MG63 (cell line): ENCODE measurements around the gene HARS2. TPM values are rescaled to one million over a fixed set of nuclear protein-coding genes. Genes with fewer than 3 reads are reported as not detected.
"Not testable (repeated sequence)": the region's sequence is repeated elsewhere in the genome, so short reads cannot be mapped to it uniquely, and the experiment has no call there.

Experiments used
- DNase-seq: peaks from one replicate; pipeline ENCODE4 v3.0.0-alpha.2; 2020
- H3K27me3 ChIP-seq: fragments of 250-450 bp; sonication (Bioruptor Pico); 2 replicates; pipeline ENCODE4 v1.5.1; 2020; ENCODE audit warnings: mild to moderate bottlenecking, moderate library complexity
- H3K36me3 ChIP-seq: fragments of 250-450 bp; sonication (Bioruptor Pico); 2 replicates; pipeline ENCODE4 v1.5.1; 2020; ENCODE audit warnings: mild to moderate bottlenecking, moderate library complexity
- H3K4me3 ChIP-seq: fragments of 250-450 bp; sonication (Bioruptor Pico); 2 replicates; pipeline ENCODE4 v1.5.1; 2020; ENCODE audit warnings: mild to moderate bottlenecking, moderate library complexity
- H3K9me3 ChIP-seq: fragments of 250-450 bp; sonication (Bioruptor Pico); 2 replicates; pipeline ENCODE4 v1.5.1; 2020; ENCODE audit warnings: mild to moderate bottlenecking, moderate library complexity
- total RNA-seq: library from RNA; depleted of rRNA; stranded (reverse); fragments of >200 nt; shearing (Covaris generic); gene quantifications from 2 replicates; pipeline ENCODE4 v1.2.3, GENCODE V29; 2014; ENCODE audit warnings: low replicate concordance

HARS2 gene
- total RNA-seq, 1 experiment from 2014 or later: 41.8 TPM

GRCh38 chr5:140677947-140678346 lies 13.3 kb upstream of the HARS2 start:
- H3K4me3 ChIP-seq: no peak overlapping the region
- no peak for DNase-seq
- H3K9me3 ChIP-seq: no peaks in the 10 kb centered on the region
- H3K36me3 ChIP-seq: peaks cover 88% of the 10 kb centered on the region
- H3K27me3 ChIP-seq: no peaks in the 10 kb centered on the region

GRCh38 chr5:140678993-140679392 lies 12.3 kb upstream of the HARS2 start:
- no peak for DNase-seq
- no peaks in the 10 kb centered on the region for H3K27me3 ChIP-seq
- peaks cover 87% of the 10 kb centered on the region for H3K36me3 ChIP-seq
- H3K9me3 ChIP-seq: no peaks in the 10 kb centered on the region
- H3K4me3 ChIP-seq: no peak overlapping the region

DNA sequence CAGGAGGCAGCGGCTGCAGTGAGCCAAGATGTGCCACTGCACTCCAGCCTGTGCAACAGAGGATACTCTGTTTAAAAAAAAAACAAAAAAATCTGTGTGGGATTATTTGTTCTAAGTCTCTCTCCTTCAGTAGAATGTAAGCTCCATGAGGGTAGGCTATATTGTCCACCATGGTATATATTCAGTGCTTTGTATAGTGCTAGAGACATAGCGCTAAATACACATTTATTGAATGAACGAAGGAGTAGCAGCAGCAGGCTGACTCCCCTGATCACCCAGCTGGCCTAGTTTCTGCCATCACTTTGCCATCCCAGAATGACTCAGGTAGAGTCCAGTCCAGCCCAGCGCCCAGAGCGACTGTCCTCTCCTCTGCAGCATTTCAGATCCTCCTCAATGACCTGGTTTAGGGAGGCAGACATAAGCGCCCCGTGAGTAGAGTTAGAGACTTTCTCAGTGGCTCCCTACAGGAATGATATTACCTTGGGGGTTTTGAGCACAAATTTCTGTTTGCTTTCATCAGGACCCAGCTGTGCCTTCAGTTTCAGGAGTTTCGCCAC lies 801 bp upstream of the HARS2 start:
- Histone ChIP-seq H3K27me3 (no peaks in the 10 kb centered on the region), H3K4me3 (peak overlapping the region; percentile 85), H3K36me3 (peaks cover 72% of the 10 kb centered on the region), H3K9me3 (no peaks in the 10 kb centered on the region)
- no peak for DNase-seq

- Histone ChIP-seq H3K27me3 (no peaks in the 10 kb centered on the region), H3K4me3 (no peak overlapping the region), H3K9me3 (no peaks in the 10 kb centered on the region), H3K36me3 (peaks cover 79% of the 10 kb centered on the region)
- DNase-seq: no peak
Measured at GRCh38 chr5:140694276-140694675, 3.0 kb downstream of the HARS2 start.

DNA sequence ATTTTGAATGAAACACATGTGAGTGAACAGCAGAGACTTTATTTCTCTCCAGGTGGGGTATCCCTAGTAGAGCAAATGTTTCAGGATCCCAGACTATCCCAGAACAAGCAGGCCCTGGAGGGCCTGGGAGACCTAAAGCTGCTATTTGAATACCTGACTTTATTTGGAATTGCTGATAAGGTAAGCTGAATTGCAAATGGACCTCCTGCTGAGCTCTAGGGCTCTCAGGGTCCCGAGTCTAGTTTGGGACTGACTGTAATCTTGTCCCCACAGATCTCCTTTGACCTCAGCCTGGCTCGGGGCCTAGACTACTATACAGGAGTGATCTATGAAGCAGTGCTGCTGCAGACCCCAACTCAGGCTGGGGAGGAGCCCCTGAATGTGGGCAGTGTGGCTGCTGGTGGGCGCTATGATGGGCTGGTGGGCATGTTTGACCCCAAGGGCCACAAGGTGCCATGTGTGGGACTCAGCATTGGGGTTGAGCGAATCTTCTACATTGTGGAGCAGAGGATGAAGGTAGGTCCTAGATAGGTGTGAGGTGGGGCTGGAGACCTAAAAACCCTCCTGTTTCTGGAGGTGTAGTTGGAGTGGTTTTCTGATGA lies 5.7 kb downstream of the HARS2 start:
- no peak for DNase-seq
- H3K9me3 ChIP-seq: no peaks in the 10 kb centered on the region
- no peak overlapping the region for H3K4me3 ChIP-seq
- H3K27me3 ChIP-seq: no peaks in the 10 kb centered on the region
- peaks cover 93% of the 10 kb centered on the region for H3K36me3 ChIP-seq

DNA sequence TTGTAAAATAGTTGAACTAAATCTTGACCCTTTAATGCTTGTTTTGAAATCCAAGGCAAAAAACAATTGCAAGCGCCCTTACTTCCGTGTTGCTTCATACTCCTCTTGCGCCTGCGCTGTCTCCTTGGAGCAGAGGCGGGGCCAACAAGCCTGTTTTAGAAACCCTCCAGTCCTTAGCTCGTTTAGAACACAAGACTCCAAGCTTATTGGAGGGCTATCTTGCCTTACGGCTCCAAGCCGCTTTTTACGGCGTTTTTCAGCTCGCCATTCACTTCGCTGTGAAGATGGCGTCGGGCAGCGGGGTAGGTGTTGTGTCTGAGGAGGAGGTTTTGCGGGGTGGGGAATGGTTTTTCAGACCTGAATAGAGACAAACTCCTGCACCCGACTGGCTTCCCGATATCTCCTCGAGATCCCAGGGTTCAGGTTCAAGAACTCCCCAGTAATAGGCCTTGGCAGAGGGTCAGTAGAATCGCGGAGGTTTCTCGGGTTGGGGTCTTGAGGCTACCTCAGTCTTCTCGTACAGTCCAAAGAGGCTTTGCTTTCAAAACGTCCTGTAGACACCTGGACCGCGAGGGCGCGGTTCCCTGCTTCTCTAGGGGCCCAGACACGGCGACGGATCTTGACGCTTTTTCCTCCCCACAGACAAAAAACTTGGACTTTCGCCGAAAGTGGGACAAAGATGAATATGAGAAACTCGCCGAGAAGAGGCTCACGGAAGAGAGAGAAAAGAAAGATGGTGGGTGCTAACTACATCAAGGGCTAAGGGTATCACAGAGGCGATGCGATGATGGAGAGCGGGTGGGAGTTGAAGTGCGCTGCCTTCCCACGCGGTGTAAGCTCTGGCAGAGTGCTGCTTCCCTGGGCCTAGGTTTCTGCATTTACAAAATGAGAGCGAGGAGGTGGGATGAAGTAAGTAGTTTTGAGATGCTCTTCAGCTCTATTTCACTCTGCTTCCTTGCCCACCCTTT lies 9.2 kb downstream of the HARS2 start, which contains the start of gene ZMAT2:
TSS of gene ZMAT2 (plus strand) at position 271 of the 968 bp plus-strand sequence. CDS start at position 285, 14 bp downstream.
- Histone ChIP-seq H3K4me3 (peak within 1 kb of the TSS; percentile 85), H3K36me3 (peaks cover 94% of the 10 kb centered on the region)
- DNase-seq: peak; percentile 98

GRCh38 chr5:140707812-140708211 lies 16.6 kb downstream of the HARS2 start:
- no peak for DNase-seq
- H3K4me3 ChIP-seq: no peak overlapping the region
- H3K27me3 ChIP-seq: no peaks in the 10 kb centered on the region

More for the DNA sequence above, 9.2 kb downstream of the HARS2 start, which contains the start of gene ZMAT2:
- H3K9me3 ChIP-seq: no peaks in the 10 kb centered on the region
- no peaks in the 10 kb centered on the region for H3K27me3 ChIP-seq

DNA sequence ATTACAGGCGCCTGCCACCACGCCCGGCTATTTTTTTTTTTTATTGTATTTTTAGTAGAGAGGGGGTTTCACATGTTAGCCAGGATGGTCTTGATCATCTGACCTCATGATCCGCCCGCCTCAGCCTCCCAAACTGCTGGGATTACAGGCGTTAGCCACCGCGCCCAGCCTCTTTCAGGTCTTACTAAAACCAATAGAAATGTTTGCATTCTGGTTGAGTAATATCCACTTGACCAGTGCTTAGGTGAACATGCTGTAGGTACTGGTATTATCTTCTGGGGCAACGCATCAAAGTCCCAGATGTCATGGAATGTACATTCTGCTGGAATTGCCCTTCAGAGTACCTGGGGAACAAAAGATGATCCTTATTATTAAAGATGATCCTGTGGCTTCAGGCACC lies 17.5 kb downstream of the HARS2 start:
- not testable (repeated sequence) for DNase-seq, H3K9me3 ChIP-seq, H3K4me3 ChIP-seq, H3K27me3 ChIP-seq
- peaks cover 35% of the 10 kb centered on the region for H3K36me3 ChIP-seq

More at GRCh38 chr5:140707812-140708211, 16.6 kb downstream of the HARS2 start:
- Histone ChIP-seq H3K9me3 (no peaks in the 10 kb centered on the region), H3K36me3 (peaks cover 44% of the 10 kb centered on the region)

DNA sequence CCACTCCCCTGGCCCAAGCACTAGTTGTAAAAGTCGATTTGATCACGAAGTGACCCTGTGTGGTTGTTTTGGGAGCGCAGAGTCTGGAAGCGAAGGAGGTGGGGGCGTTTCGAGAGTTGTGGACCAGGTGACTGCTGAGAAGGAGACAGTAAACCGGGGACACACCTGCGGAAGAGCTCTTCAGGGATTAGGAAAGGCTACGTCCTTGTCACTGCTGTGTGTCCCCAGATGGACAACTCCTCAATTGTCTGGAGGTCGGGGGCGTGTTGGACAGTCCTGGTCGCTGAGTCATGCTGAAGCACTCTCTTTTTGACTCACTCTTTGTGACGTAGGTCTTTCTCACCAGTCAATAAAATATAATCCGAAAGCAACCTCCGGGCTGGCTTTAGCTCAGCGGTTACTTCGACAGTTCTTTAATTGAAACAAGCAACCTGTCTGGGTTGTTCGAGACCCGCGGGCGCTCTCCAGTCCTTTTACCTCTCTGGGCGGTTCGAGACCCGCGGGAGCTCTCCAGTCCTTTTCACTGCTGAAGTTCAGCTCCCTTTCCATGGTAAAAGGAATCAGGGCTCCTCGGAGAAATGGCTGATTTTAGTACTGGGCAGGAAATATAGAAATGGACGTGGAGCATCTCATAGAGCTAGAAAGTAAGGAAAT lies 19.8 kb downstream of the HARS2 start:
- Histone ChIP-seq H3K4me3 (peak overlapping the region; percentile 69), H3K9me3 (no peaks in the 10 kb centered on the region), H3K27me3 (no peaks in the 10 kb centered on the region), H3K36me3 (peaks cover 13% of the 10 kb centered on the region)
- DNase-seq: peak; percentile 96

DNA sequence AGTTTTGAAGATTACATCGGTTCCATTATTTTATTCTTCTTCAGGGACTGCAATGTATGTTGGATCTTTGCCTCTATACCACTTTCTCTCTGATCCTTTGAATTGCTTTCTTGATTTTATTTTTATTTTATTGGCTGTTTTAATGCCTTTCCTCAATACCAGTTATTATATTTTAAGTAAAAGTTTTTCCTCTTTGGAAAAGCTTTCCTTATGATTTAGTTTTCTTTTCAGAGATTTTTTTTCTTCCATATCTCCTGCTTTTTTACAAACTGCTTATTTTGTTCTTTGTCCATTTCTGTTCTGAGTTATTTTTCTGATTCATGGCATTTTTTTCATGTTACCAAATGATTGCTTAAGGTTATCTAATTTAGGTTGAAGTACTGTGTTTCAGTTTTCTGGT lies 20.5 kb downstream of the HARS2 start:
- no peak for DNase-seq
- Histone ChIP-seq H3K9me3 (no peaks in the 10 kb centered on the region), H3K27me3 (no peaks in the 10 kb centered on the region), H3K36me3 (peaks cover 8% of the 10 kb centered on the region), H3K4me3 (peak overlapping the region; percentile 6; the same call in 1 of the 2 replicates)

- H3K36me3 ChIP-seq: no peaks in the 10 kb centered on the region
- H3K9me3 ChIP-seq: no peaks in the 10 kb centered on the region
- DNase-seq: no peak
- no peak overlapping the region for H3K4me3 ChIP-seq
- H3K27me3 ChIP-seq: no peaks in the 10 kb centered on the region
Measured at GRCh38 chr5:140713562-140714094, 22.4 kb downstream of the HARS2 start.

- H3K27me3 ChIP-seq, DNase-seq, H3K9me3 ChIP-seq, H3K4me3 ChIP-seq, H3K36me3 ChIP-seq: not testable (repeated sequence)
Measured at GRCh38 chr5:140716238-140716637, 25.0 kb downstream of the HARS2 start.

DNA sequence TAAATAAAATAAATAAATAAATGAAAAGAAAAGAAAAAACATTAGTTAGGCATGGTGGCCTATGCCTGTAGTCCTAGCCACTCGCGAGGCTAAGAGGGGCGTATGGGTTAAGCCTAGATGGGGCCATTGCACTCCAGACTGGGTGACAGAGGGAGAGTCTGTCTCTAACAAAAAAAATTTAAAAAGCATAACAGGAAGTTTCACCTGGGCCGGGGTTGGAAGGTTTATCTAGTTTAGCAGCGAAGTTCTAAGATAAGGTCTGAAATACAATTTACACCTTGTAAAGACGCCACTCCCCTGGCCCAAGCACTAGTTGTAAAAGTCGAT lies 27.0 kb downstream of the HARS2 start:
- no peak for DNase-seq
- H3K36me3 ChIP-seq: no peaks in the 10 kb centered on the region
- no peaks in the 10 kb centered on the region for H3K27me3 ChIP-seq
- H3K9me3 ChIP-seq: no peaks in the 10 kb centered on the region
- H3K4me3 ChIP-seq: peak overlapping the region; percentile 34

DNA sequence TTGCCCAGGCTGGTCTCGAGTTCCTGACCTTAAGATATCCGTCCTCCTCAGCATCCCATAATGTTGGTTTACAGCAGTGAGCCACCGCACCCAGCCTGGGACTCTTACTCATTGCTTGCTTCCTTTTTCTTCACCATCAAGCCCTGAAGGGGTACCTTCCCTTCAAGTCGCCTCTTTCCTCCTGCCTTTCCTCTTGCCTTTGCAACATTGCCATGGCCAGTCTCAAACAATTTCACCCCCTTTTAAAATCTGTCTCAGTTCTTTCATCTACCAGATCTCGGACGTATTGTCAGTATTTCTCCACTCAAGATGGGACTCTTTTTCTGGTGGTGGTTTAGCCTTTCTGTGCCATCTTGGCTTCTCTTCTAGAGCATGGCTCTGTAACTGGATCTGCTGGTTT lies 29.5 kb downstream of the HARS2 start:
- DNase-seq, H3K9me3 ChIP-seq, H3K27me3 ChIP-seq, H3K36me3 ChIP-seq, H3K4me3 ChIP-seq: not testable (repeated sequence)

GRCh38 chr5:140721395-140721794 lies 30.1 kb downstream of the HARS2 start:
- not testable (repeated sequence) for H3K36me3 ChIP-seq, DNase-seq

DNA sequence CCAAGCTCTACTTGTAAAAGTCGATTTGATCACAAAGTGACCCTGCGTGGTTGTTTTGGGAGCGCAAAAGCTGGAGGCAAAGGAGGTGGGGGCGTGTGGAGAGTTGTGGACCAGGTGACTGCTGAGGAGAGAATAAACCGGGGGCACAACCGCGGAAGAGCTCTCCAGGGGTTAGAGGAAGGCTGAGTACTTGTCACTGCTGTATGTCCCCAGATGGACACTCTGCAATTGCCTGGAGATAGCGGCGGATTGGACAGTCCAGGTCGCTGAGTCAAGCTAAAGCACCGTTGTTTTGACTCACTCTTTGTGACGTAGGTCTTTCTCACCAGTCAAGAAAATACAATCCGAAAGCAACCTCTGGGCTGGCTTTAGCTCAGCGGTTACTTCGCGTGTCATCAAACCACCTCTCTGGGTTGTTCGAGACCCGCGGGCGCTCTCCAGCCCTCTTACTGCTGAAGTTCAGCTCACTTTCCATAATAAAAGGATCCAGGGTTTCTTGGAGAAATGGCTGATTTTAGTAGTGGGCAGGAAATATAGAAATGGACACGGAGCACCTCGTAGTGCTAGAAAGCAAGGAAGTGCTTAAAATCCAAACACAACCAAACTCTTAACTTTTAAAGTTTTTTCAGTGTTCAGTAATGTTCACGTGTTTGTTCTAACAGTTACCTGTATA lies 34.7 kb downstream of the HARS2 start:
- H3K27me3 ChIP-seq: no peaks in the 10 kb centered on the region; the same call in 1 of the 2 replicates
- peak; percentile 91 for DNase-seq
- no peaks in the 10 kb centered on the region for H3K36me3 ChIP-seq
- peak overlapping the region; percentile 58 for H3K4me3 ChIP-seq
- no peaks in the 10 kb centered on the region for H3K9me3 ChIP-seq

More at GRCh38 chr5:140721395-140721794, 30.1 kb downstream of the HARS2 start:
- not testable (repeated sequence) for H3K4me3 ChIP-seq, H3K27me3 ChIP-seq, H3K9me3 ChIP-seq
